ENCODE results near the gene SNUPN. TPM values are rescaled to one million over a fixed set of nuclear protein-coding genes. Genes with fewer than 3 reads are reported as not detected.

The SNUPN gene
- total and polyA plus RNA-seq, 8 donors = 23.6 to 34.5 (median 26.0) TPM

- no peaks in the 10 kb centered on the region for H3K27me3 ChIP-seq
- H3K36me3 ChIP-seq = peaks cover 0 to 48% of the 10 kb centered on the region in 2 donors
- DNase-seq (peak in 1 of 4 donors; percentile 80), ATAC-seq (peak; percentile 62)
- TF ChIP-seq CTCF (IDR thresholded peaks at IDR 0.05) = peak in 1 of 2 donors; percentile 26
- intact Hi-C loops (cut with DNase I) = no loop called here
- H3K4me3 ChIP-seq = peak overlapping the region in 1 of 2 donors; percentile 4
- no peaks in the 10 kb centered on the region for H3K9me3 ChIP-seq
- H3K27ac ChIP-seq = peak overlapping the region; percentile 77 to 82
- H3K4me1 ChIP-seq = peaks cover 12 to 41% of the 10 kb centered on the region in 2 donors
Measured at GRCh38 chr15:75620841-75621391, 4.6 kb downstream of the SNUPN start.

GRCh38 chr15:75620058-75620820 lies 5.3 kb downstream of the SNUPN start:
- Histone ChIP-seq H3K36me3 (peaks cover 0 to 53% of the 10 kb centered on the region in 2 donors), H3K4me1 (peaks cover 12 to 38% of the 10 kb centered on the region in 2 donors), H3K4me3 (peak overlapping the region in 1 of 2 donors; percentile 4), H3K9me3 (no peaks in the 10 kb centered on the region), H3K27ac (peak overlapping the region; percentile 77 to 82), H3K27me3 (no peaks in the 10 kb centered on the region)
- no peak for TF ChIP-seq CTCF (IDR thresholded peaks at IDR 0.05)
- ATAC-seq (peak; percentile 60), DNase-seq (peak in 1 of 4 donors; percentile 32)
- intact Hi-C loops (cut with DNase I) = no loop called here

- Histone ChIP-seq H3K27ac (no peak overlapping the region), H3K4me1 (peaks cover 12 to 24% of the 10 kb centered on the region in 2 donors), H3K4me3 (no peak overlapping the region), H3K36me3 (peaks cover 0 to 88% of the 10 kb centered on the region in 2 donors), H3K27me3 (no peaks in the 10 kb centered on the region), H3K9me3 (no peaks in the 10 kb centered on the region)
- TF ChIP-seq CTCF (IDR thresholded peaks at IDR 0.05) = no peak
- ATAC-seq (no peak), DNase-seq (no peak)
- intact Hi-C loops (cut with DNase I) = no loop called here
Measured at GRCh38 chr15:75616766-75617165, 8.8 kb downstream of the SNUPN start.

- ATAC-seq (no peak), DNase-seq (no peak)
- Histone ChIP-seq H3K27me3 (no peaks in the 10 kb centered on the region), H3K27ac (no peak overlapping the region), H3K9me3 (no peaks in the 10 kb centered on the region), H3K4me1 (no peaks in the 10 kb centered on the region), H3K36me3 (peaks cover 0 to 93% of the 10 kb centered on the region in 2 donors), H3K4me3 (no peak overlapping the region)
- intact Hi-C loops (cut with DNase I) = no loop called here
- TF ChIP-seq CTCF (IDR thresholded peaks at IDR 0.05) = no peak
Measured at GRCh38 chr15:75606711-75607699, 18.5 kb downstream of the SNUPN start.
